H1 (cell line): ENCODE measurements around the gene MMP28. TPM values are rescaled to one million over a fixed set of nuclear protein-coding genes. Genes with fewer than 3 reads are reported as not detected.
A peak's percentile ranks its signal among the peaks of the same experiment; 100 is the strongest.

Source experiments
- BRCA1 ChIP-seq: IDR thresholded peaks from 2 replicates; pipeline ENCODE4 v1.6.1; 2012; ENCODE audit warnings: low read depth, low read length, improper control_type of control experiment
- POLR2AphosphoS5 ChIP-seq: IDR thresholded peaks from 2 replicates; pipeline ENCODE4 v1.6.1; 2011; ENCODE audit warnings: low read depth, low read length
- SRF ChIP-seq: IDR thresholded peaks from 2 replicates; pipeline ENCODE4 v1.6.1; 2011; ENCODE audit warnings: mild to moderate bottlenecking, low read depth, low read length, moderate library complexity
- polyA plus RNA-seq, 7 experiments: library from polyadenylated mRNA; depleted of rRNA in 3 of 7; stranded (reverse) in 5 of 7; unstranded in 2 of 7; fragments of >200 nt in 5 of 7; fragments of 200-250 nt in 2 of 7; gene quantifications; 1 replicate in 5 of 7; 2 replicates in 1 of 7; 4 replicates in 1 of 7; pipeline versions ENCODE4 v1.2.1 to v1.2.3, GENCODE V29; 2011 to 2013; ENCODE audit warnings: missing spikeins in 2 of 7, mixed read lengths in 2 of 7
- total RNA-seq: library from RNA; stranded (reverse); fragmentation: NEBNext Ultra II Directional; extraction: Animal tissue kit (Norgen Biotek cat#: 25700); gene quantifications from 2 replicates; pipeline ENCODE4 v1.2.1, GENCODE V29; 2021

The MMP28 gene
- total and polyA plus RNA-seq, 2 of the 8 experiments (the other 6 are each of a cell fraction or from before 2014, with no cell fraction given) = not detected

DNA sequence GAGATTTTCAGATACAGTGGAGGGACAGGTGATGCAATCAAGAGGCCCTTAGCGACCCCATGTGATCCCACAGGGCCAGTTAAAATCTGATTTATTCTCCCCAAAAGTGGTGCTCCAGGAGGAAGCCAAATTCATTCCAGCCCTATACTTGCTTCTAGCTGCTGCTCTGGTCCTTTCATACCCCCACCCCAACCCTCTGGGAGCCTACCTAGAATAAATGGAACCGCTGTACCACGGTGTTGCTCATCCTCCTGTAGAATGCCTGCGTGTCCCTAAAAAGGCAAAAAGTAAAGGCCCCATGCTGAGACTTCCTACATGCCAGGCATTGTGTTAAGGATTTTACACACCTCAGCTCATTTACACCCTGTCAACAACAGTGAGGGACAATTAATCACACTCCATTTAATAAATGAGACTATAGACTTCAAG, 66.0 kb downstream of the MMP28 start (continued):
- TF ChIP-seq POLR2AphosphoS5 (no peak), BRCA1 (no peak), SRF (peak; percentile 45; the same call in 1 of the 2 replicates)
